HCT116 (cell line): Measurements from ENCODE around the gene HCN4. TPM values are rescaled to one million over a fixed set of nuclear protein-coding genes. Genes with fewer than 3 reads are reported as not detected.

Experiments
- ATAC-seq: fragments of 200-7000 bp; cut with Tn5 transposase; 2 replicates; pipeline ENCODE4 v1.9.1; 2020; ENCODE audit warnings: mild to moderate bottlenecking, moderate library complexity
- BruUV-seq: library from RNA; stranded (reverse); fragments of 400-500 nt; replicated peaks from 2 replicates; lab custom pipeline; 2021; lab: Mats Ljungman, UMichigan
- CTCF ChIA-PET: fragments of 300-600 bp; sonication (Branson Sonifier 250); formaldehyde crosslinking; loops from one replicate; lab custom pipeline; 2021; ENCODE audit warnings: antibody characterized with exemption; lab: Charles Lee
- POLR2A ChIA-PET: fragments of 300-600, 350-600 bp; sonication (Branson Sonifier 250); formaldehyde crosslinking; loops from one replicate; lab custom pipeline; 2021; ENCODE audit warnings: antibody characterized with exemption; lab: Charles Lee
- RAD21 ChIA-PET, 2 experiments: fragments of 300-600 bp; sonication (Branson Sonifier 250); formaldehyde crosslinking; loops; one replicate each; lab custom pipeline; 2023; ENCODE audit warnings: low total read pairs in 2 of 2; ENCODE audit not compliant: uncharacterized antibody in 2 of 2, unreplicated experiment in 2 of 2, low non-redundant PET in 1 of 2; lab: Charles Lee
- DNase-seq: peaks from one replicate; pipeline ENCODE4 v3.0.0-alpha.2; 2010; ENCODE audit warnings: low read depth, low spot score
- H2AFZ ChIP-seq: fragments of 200-600 bp; shearing (Covaris generic), sonication (generic); 2 replicates; pipeline ENCODE4 v1.6.1; 2017; ENCODE audit warnings: low read depth, mixed run types, mixed read lengths, antibody characterized with exemption, low read length; ENCODE audit not compliant: poor library complexity, severe bottlenecking
- H3K27ac ChIP-seq: 2 replicates; pipeline ENCODE4 v1.5.1; 2012; ENCODE audit warnings: low read depth, low read length
- H3K27me3 ChIP-seq: fragments of 200-600 bp; sonication (generic); 2 replicates; pipeline ENCODE4 v1.6.1; 2016; ENCODE audit warnings: mixed run types, low read length, mixed read lengths; ENCODE audit not compliant: insufficient read depth
- H3K36me3 ChIP-seq, 2 experiments: fragments of 200-500 bp in 1 of 2; fragments of 200-600 bp in 1 of 2; sonication (Bioruptor generic) in 1 of 2; sonication (generic) in 1 of 2; 2 replicates each; pipeline versions ENCODE4 v1.5.1 to v1.6.1; 2014 to 2016; ENCODE audit warnings: low read length in 2 of 2, inconsistent platforms in 1 of 2, mixed read lengths in 1 of 2, mixed run types in 1 of 2; ENCODE audit not compliant: insufficient read depth in 2 of 2, control insufficient read depth in 1 of 2
- H3K4me1 ChIP-seq, 2 experiments: fragments of 200-600 bp in 1 of 2; sonication (generic) in 1 of 2; 2 replicates each; pipeline versions ENCODE4 v1.5.1 to v1.6.1; 2012 to 2017; ENCODE audit warnings: low read length in 2 of 2, inconsistent platforms in 1 of 2, mild to moderate bottlenecking in 1 of 2, mixed read lengths in 1 of 2, mixed run types in 1 of 2, moderate library complexity in 1 of 2; ENCODE audit not compliant: insufficient read depth in 2 of 2, control insufficient read depth in 1 of 2
- H3K4me2 ChIP-seq: fragments of 200-600 bp; sonication (generic); 2 replicates; pipeline ENCODE4 v1.6.1; 2017; ENCODE audit warnings: mixed run types, low read length, mixed read lengths
- H3K4me3 ChIP-seq, 2 experiments: fragments of 200-600 bp in 1 of 2; sonication (generic) in 1 of 2; replicated peaks in 1 of 2; 2 replicates each; pipeline ENCODE4 v1.5.1; 2011 to 2016; ENCODE audit warnings: low read length in 2 of 2, control low read depth in 1 of 2, low read depth in 1 of 2, mild to moderate bottlenecking in 1 of 2, mixed read lengths in 1 of 2, mixed run types in 1 of 2
- H3K79me2 ChIP-seq: fragments of 200-600 bp; sonication (generic); 2 replicates; pipeline ENCODE4 v1.6.1; 2017; ENCODE audit warnings: mild to moderate bottlenecking, mixed run types, low read length, moderate library complexity, mixed read lengths; ENCODE audit not compliant: insufficient read depth
- H3K9ac ChIP-seq: fragments of 200-600 bp; sonication (generic); 2 replicates; pipeline ENCODE4 v1.6.1; 2016; ENCODE audit warnings: low read length, mixed read lengths
- H3K9me2 ChIP-seq: fragments of 200-600 bp; sonication (generic), shearing (Covaris generic); 2 replicates; pipeline ENCODE4 v1.6.1; 2017; ENCODE audit warnings: mixed run types, mild to moderate bottlenecking, moderate library complexity; ENCODE audit not compliant: insufficient read depth
- H3K9me3 ChIP-seq, 2 experiments: fragments of 200-500 bp in 1 of 2; fragments of 200-600 bp in 1 of 2; sonication (Bioruptor generic) in 1 of 2; sonication (generic) in 1 of 2; 2 replicates each; pipeline ENCODE4 v1.6.1; 2014 to 2017; ENCODE audit warnings: low read length in 2 of 2, mixed read lengths in 2 of 2, inconsistent platforms in 1 of 2, low read depth in 1 of 2, mild to moderate bottlenecking in 1 of 2, mixed run types in 1 of 2, moderate library complexity in 1 of 2; ENCODE audit not compliant: control insufficient read depth in 1 of 2, insufficient read depth in 1 of 2
- H4K20me1 ChIP-seq: fragments of 200-600 bp; sonication (generic), shearing (Covaris generic); 2 replicates; pipeline ENCODE4 v1.6.1; 2017; ENCODE audit warnings: mixed run types, mild to moderate bottlenecking, moderate library complexity; ENCODE audit not compliant: insufficient read depth
- CEBPB ChIP-seq: IDR thresholded peaks from 2 replicates; pipeline ENCODE4 v1.6.1; 2012; ENCODE audit warnings: low read depth
- EGR1 ChIP-seq: IDR thresholded peaks from 2 replicates; pipeline ENCODE4 v1.6.1; 2012; ENCODE audit warnings: low read depth
- EZH2phosphoT487 ChIP-seq: fragments of 200-600 bp; IDR thresholded peaks from 2 replicates; pipeline ENCODE4 v1.6.1; 2018; ENCODE audit warnings: antibody characterized with exemption, borderline replicate concordance
- SRF ChIP-seq: IDR thresholded peaks from 2 replicates; pipeline ENCODE4 v1.6.1; 2012; ENCODE audit warnings: low read depth
- ZBTB33 ChIP-seq: IDR thresholded peaks from 2 replicates; pipeline ENCODE4 v1.6.1; 2011; ENCODE audit warnings: mild to moderate bottlenecking, low read length, moderate library complexity; ENCODE audit not compliant: insufficient replicate concordance; ENCODE audit errors: extremely low read depth
- intact Hi-C: fragments of 100-400 bp; cut with micrococcal nuclease; formaldehyde crosslinking; loops from 2 replicates; pipeline ENCODE4 v1.10.0; 2022
- total RNA-seq: library from RNA; stranded (reverse); gene quantifications from one replicate; pipeline ENCODE4 v1.2.1, GENCODE V29; 2021; ENCODE audit not compliant: unreplicated experiment

Gene HCN4
- total RNA-seq, 1 experiment from 2014 or later: 1.7 TPM

- no peak for TF ChIP-seq ZBTB33
Observed at GRCh38 chr15:73334086-73334485, 34.7 kb downstream of the HCN4 start (continued).

- Histone ChIP-seq H3K9ac (no peak overlapping the region), H3K9me3 (no peaks in the 10 kb centered on the region), H3K27me3 (no peaks in the 10 kb centered on the region), H3K79me2 (no peaks in the 10 kb centered on the region), H2AFZ (no peak overlapping the region), H3K36me3 (no peaks in the 10 kb centered on the region), H3K9me2 (no peaks in the 10 kb centered on the region), H3K27ac (no peak overlapping the region), H3K4me1 (no peaks in the 10 kb centered on the region), H3K4me3 (no peak overlapping the region), H3K4me2 (no peak overlapping the region), H4K20me1 (no peaks in the 10 kb centered on the region)
- no TSS peak for BruUV-seq
- ChIA-PET RAD21 (interaction anchor here in 1 of 2 experiments (0.7 kb wide), 1 partner anchor 27 kb away, joined by 3 read pairs; no protein-coding TSS in a partner anchor), CTCF (no interaction called here), POLR2A (no interaction called here)
- no peak for DNase-seq
- no peak for ATAC-seq
- TF ChIP-seq EZH2phosphoT487 (no peak), SRF (no peak), CEBPB (no peak), EGR1 (no peak)
- intact Hi-C loops: no loop called here
Observed at GRCh38 chr15:73333001-73333400, 35.8 kb downstream of the HCN4 start.
